Measurements from ENCODE around the gene ASPN. TPM values are rescaled to one million over a fixed set of nuclear protein-coding genes. Genes with fewer than 3 reads are reported as not detected.

The ASPN gene
- total and polyA plus RNA-seq, 2 experiments from 2014 or later: 5.3 to 6.3 TPM

DNA sequence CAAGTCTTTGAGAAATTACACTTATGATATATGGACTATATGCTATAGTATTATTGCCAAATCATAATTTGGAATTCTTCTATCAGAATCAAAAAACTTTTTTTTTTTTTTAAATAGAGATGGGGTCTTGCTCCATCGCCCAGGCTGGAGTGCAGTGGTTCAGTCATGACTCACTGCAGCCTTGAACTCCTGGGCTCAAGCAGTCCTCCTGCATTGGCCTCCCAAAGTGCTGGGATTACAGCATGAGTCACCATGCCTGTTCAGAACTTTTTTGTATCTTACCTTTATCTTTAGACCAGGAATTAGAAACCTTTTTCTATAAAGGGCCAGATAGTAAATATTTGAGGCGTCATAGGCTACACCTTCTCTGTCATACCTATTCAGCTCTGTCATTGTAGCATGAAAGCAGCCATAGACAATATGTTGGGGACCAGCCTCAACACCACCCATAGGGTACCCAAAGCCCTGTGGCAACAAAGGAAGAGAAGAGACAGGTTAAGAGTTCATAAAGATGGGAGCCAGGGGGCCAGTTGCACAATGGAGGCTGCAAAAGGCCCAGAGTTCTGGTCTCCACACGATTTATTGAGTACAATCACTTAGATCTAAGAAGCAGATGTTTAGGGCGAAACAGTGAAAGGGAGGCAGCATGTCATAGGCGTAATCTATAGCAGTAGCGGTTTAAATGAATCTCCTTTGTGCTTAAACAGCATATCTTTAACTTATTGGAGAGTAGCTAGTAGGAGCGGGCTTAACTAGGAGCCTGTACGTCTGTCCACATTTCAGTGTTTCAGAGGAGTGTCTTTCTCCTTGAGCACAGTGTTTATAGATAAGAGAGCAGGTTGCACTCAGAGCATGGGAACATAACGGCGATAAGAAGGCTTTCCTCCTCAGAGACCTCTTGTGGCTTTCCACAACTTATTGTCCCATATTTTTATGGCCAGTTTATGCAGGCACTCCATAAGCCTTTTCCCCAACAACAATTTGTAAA, 41.0 kb upstream of the ASPN start:
- Histone ChIP-seq H3F3A (ENCODE audit: insufficient read depth) (no peaks in the 10 kb centered on the region), H3K4me1 (ENCODE audit: insufficient read depth) (no peaks in the 10 kb centered on the region), H3K4me2 (ENCODE audit: unreplicated experiment) (no peak overlapping the region), H3K27ac (no peak overlapping the region), H3K4me3 (no peak overlapping the region), H2AFZ (no peak overlapping the region), H3K27me3 (replicated peaks; ENCODE audit: insufficient read depth) (no peaks in the 10 kb centered on the region), H3K36me3 (ENCODE audit: low read depth) (no peaks in the 10 kb centered on the region), H4K20me1 (ENCODE audit: insufficient read depth) (no peaks in the 10 kb centered on the region), H3K9ac (no peak overlapping the region), H3K9me2 (ENCODE audit: insufficient read depth) (no peaks in the 10 kb centered on the region), H3K79me2 (ENCODE audit: insufficient read depth) (no peaks in the 10 kb centered on the region), H3K9me3 (ENCODE audit: low read depth) (no peaks in the 10 kb centered on the region)
- TF ChIP-seq EZH2 (IDR thresholded peaks at IDR 0.05; ENCODE audit: insufficient read depth, poor library complexity, severe bottlenecking) (no peak), EZH2phosphoT487 (IDR thresholded peaks at IDR 0.05; ENCODE audit: insufficient read depth, low read depth) (no peak)
- 89 to 92% methylated on average over 10 of the region's 10 CpGs for WGBS, 2 experiments (ENCODE audit: low coverage in 1 of 2, low lambda C conversion rate in 2 of 2, missing lambda C conversion rate in 2 of 2)
- in situ Hi-C loops (cut with MboI): no loop called here
- DNase-seq: no peak

DNA sequence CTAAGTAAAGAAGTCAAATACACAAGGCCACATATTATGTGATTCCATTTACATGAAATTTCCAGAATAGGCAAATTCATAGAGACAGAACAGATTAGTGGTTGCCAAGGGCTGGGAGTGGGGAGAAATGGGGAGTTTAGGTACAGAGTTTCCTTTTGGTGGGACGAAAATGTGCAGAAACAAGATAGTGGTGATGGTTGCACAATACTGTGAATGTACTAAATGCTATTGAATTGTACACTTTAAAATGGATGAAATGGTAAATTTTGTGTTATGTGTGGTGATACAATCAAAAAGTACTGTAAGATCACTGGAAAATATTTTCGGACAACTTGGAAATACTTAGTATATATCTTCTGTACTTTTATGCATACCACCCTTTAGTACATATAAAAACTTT, 38.5 kb upstream of the ASPN start:
- Histone ChIP-seq H3K36me3 (ENCODE audit: low read depth) (no peaks in the 10 kb centered on the region), H3K9me3 (ENCODE audit: low read depth) (no peaks in the 10 kb centered on the region), H3K27me3 (replicated peaks; ENCODE audit: insufficient read depth) (no peaks in the 10 kb centered on the region), H3K4me2 (ENCODE audit: unreplicated experiment) (no peak overlapping the region), H3F3A (ENCODE audit: insufficient read depth) (no peaks in the 10 kb centered on the region), H3K9me2 (ENCODE audit: insufficient read depth) (no peaks in the 10 kb centered on the region), H3K4me1 (ENCODE audit: insufficient read depth) (no peaks in the 10 kb centered on the region), H3K79me2 (ENCODE audit: insufficient read depth) (no peaks in the 10 kb centered on the region), H3K4me3 (no peak overlapping the region), H2AFZ (no peak overlapping the region), H4K20me1 (ENCODE audit: insufficient read depth) (no peaks in the 10 kb centered on the region), H3K9ac (no peak overlapping the region), H3K27ac (no peak overlapping the region)
- 92 to 100% methylated on average over 2 of the region's 2 CpGs for whole genome bisulfite sequencing, 2 experiments (ENCODE audit: low coverage in 1 of 2, low lambda C conversion rate in 2 of 2, missing lambda C conversion rate in 2 of 2)
- in situ Hi-C loops (cut with MboI): no loop called here
- no peak for DNase-seq
- no peak for TF ChIP-seq EZH2 (IDR thresholded peaks at IDR 0.05; ENCODE audit: insufficient read depth, poor library complexity, severe bottlenecking)
- TF ChIP-seq EZH2phosphoT487 (IDR thresholded peaks at IDR 0.05; ENCODE audit: insufficient read depth, low read depth): no peak

DNA sequence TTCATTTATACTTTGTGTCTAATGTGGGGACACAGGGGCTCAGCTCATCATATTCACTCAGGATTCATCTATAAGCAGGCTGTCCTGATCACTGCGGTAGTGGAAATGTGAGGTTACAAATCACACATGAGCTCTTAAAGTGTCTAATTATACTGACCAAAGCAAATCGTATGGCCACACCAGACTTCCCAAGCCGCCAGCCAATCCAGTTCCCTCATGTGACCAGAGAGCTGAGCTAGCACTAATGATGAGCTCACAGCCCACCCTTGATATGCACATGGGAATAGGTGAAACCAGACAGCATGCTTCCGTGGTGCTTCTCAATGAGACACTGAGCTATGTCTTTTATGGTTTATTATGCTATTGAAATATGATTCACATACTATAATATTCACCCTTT, 35.9 kb upstream of the ASPN start:
- Histone ChIP-seq H3K9ac (no peak overlapping the region), H3K9me2 (ENCODE audit: insufficient read depth) (no peaks in the 10 kb centered on the region), H3K27ac (no peak overlapping the region), H2AFZ (no peak overlapping the region), H3K9me3 (ENCODE audit: low read depth) (no peaks in the 10 kb centered on the region), H3K4me3 (no peak overlapping the region), H4K20me1 (ENCODE audit: insufficient read depth) (no peaks in the 10 kb centered on the region), H3K79me2 (ENCODE audit: insufficient read depth) (no peaks in the 10 kb centered on the region), H3K4me2 (ENCODE audit: unreplicated experiment) (no peak overlapping the region), H3K27me3 (replicated peaks; ENCODE audit: insufficient read depth) (no peaks in the 10 kb centered on the region), H3F3A (ENCODE audit: insufficient read depth) (no peaks in the 10 kb centered on the region), H3K36me3 (ENCODE audit: low read depth) (no peaks in the 10 kb centered on the region), H3K4me1 (ENCODE audit: insufficient read depth) (no peaks in the 10 kb centered on the region)
- in situ Hi-C loops (cut with MboI): no loop called here
- 89 to 95% methylated on average over 4 of the region's 4 CpGs for WGBS, 2 experiments (ENCODE audit: low coverage in 1 of 2, low lambda C conversion rate in 2 of 2, missing lambda C conversion rate in 2 of 2)
- TF ChIP-seq EZH2 (IDR thresholded peaks at IDR 0.05; ENCODE audit: insufficient read depth, poor library complexity, severe bottlenecking) (no peak), EZH2phosphoT487 (IDR thresholded peaks at IDR 0.05; ENCODE audit: insufficient read depth, low read depth) (no peak)
- DNase-seq: no peak

DNA sequence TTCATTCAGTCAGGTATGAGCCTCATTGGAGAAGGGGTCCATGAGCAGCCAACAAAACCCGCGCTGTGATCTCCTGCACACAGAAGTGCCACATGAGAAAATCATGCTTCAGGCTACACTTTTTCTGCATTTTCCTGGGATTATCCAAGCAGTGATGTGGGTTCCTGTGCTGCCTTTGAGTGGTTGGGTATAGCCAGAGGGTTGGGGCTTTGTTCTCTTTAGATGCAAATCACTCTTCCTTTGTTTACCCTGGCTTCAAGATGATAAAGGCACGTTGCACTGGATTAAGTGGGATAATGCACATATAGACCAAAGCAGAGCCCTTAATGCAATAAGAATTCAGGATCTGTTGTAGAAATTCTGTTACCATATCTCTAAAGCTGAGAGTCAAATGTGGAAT, 34.7 kb upstream of the ASPN start:
- Histone ChIP-seq H3K9me2 (ENCODE audit: insufficient read depth) (no peaks in the 10 kb centered on the region), H3K27ac (no peak overlapping the region), H3K4me2 (ENCODE audit: unreplicated experiment) (no peak overlapping the region), H3K9me3 (ENCODE audit: low read depth) (no peaks in the 10 kb centered on the region), H3K4me1 (ENCODE audit: insufficient read depth) (peaks cover 4% of the 10 kb centered on the region; the same call in 1 of the 2 replicates), H3K4me3 (no peak overlapping the region), H3F3A (ENCODE audit: insufficient read depth) (no peaks in the 10 kb centered on the region), H4K20me1 (ENCODE audit: insufficient read depth) (no peaks in the 10 kb centered on the region), H3K9ac (no peak overlapping the region), H3K36me3 (ENCODE audit: low read depth) (no peaks in the 10 kb centered on the region), H3K27me3 (replicated peaks; ENCODE audit: insufficient read depth) (no peaks in the 10 kb centered on the region), H3K79me2 (ENCODE audit: insufficient read depth) (no peaks in the 10 kb centered on the region), H2AFZ (no peak overlapping the region)
- in situ Hi-C loops (cut with MboI): no loop called here
- DNase-seq: no peak
- TF ChIP-seq EZH2 (IDR thresholded peaks at IDR 0.05; ENCODE audit: insufficient read depth, poor library complexity, severe bottlenecking): no peak
- TF ChIP-seq EZH2phosphoT487 (IDR thresholded peaks at IDR 0.05; ENCODE audit: insufficient read depth, low read depth): no peak
- WGBS, 2 experiments (ENCODE audit: low coverage in 1 of 2, low lambda C conversion rate in 2 of 2, missing lambda C conversion rate in 2 of 2): 69 to 76% methylated on average over 3 of the region's 3 CpGs

Measured in GM23248 (cell line).